ENCODE results near the gene IL11RA.

The IL11RA gene

DNA sequence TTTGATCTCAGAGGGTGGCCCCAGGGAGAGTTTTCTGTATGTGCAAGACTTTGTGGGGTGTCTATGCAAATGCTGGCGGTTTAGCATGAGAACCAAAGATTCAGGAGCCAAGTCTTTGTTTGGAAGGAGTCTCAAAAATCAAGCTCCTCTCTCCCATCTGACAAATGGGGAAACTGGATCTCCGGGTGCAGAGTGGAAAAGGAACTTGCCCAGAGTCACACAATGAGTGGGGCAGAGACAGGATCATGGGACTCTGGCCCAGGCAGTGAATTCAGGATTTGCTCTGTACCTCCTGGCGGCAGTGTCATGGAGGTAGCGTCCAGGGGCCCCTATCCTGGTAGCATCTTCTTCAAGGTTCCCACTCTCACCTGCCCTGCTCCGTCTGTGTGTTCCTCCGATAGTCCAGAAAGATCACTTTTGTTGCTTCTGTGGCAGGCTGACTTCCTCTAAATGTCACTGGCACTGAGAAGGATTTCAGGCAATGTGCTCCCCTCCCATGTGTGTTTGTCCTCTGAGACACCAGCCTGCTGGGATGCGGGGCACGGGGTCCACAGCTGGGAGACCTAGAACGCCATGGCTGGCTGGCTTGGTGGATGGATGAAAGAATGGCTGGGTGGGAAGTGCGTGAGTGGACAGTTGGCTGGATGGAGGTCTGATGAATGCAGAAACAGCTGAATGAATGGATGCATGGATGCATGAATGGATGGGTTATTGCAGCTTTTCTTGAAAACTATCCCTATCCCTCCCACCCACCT, 35.5 kb downstream of the IL11RA start:
- no peak for DNase-seq (ENCODE audit: low read depth)

DNA sequence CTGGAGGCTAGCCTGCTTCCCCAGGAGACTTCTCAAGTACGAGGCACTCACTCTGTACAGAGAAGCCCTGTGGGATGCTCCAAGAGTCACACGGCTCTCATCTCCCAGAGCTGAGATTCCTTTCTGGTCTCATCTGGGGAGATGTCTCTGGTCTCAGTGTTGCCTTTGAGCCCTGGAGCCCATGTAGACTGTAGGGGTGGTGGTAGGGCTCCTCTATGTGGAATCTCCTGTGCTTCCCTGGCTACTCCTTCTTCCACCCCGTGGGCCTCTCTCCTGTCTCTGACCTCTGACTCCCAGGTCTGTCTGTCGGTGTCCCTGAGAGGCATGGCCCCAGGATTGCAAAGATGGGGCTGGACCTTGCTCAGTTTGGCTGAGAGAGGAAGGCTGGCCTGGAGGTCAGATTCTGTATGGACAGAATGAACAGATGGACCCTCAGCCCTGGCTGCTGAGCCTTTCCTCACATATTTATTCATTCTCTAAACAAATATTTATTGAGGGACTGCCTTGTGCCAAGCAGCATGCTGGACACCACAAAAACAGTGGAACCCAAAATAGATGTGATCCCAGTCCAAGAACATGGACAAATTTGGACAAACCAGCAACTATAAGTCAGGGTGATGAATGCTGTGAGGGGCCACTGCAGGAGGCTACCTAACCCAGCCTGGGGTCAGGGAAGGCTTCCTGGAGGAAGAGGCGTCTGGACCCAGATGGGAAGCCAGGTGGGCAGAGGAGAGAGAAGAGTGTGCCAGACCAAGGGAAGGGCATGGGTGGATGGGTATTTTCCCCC, 36.5 kb downstream of the IL11RA start:
- DNase-seq (ENCODE audit: low read depth), result no peak

DNA sequence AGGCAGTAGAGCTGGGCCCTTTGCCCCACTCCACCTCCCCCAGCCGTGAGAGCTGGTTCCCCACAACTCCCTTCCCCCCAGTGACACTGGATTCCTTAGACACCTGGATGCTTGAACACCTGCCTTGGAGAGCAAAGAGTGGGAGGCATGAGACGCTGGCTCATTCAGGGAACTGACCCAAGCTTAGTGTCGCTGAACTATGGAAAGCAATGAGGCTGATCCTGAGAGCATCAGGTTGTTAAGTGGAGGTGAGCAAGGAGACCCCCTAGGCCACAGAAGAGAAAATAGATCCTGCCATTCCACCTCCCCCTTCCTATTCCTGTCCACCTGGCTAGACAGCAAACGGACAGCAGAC, 37.1 kb downstream of the IL11RA start:
- DNase-seq (ENCODE audit: low read depth), result no peak

DNA sequence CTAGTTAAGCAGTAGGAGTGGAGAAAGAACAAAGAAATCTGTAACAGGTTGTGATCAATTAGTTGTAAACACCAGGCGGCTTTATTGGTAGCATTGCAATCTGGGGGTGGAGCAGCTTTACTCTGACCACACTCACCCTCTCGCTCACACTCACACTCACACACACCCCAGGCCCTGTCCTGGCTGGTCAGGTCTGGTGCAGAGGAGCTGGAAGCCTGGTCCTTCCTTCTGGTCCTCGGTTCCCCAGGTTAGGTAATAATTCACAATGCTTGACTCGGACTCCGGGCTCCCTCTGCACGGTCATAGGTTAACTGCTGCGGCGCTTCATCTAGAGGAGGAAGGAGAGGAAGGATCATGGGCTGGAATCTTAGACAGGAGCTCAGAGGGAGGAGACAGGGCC, 37.5 kb downstream of the IL11RA start:
- no peak for DNase-seq (ENCODE audit: low read depth)

DNA sequence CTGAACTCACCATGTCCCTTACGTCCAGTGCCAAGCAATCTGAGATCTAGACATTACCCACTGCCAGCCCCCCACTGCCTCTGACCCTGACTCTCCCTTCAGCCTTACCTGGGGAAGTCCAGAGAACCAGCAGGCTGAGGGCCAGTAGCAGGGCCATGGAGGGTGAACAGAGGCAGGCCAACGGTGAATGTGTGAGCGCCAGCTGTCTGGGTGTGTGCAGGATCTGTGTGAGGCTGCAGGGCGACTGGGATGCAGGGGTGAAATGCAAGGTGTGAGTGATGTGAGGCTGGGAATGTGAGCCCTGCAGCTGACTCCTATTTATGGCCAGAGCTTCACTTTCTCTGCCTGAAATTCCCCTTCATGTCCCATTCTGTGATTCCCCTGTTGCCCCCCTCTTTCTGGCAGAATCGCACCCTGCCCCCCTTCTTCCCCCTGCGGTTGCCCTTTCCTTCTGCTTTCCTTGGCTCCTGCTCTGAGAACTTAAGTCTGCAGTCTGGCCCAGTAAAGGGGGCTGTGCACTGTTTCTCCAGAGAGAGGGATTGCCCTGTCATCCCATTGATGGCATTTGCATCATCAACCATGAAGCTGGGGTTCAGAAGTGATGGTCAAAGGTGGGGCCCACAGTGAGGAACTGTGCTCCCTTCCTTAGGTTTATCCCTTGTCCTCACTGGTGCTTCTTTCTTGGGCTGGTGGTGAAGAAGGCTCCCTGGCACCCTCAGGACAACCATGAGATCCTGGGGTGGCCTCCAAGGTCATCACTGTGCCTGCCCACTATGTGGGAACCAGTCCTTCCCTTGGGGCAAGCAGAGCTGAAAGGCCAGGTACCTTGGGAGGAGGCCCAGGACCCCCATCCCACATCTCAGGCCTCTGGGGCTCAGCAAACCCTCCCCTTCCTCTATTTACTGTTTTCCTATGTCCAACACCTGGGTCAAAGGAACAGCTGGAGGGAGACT, 39.3 kb downstream of the IL11RA start, which contains the start of gene CCL19:
CCL19 (minus strand) TSS at position 294 of the 953 bp plus-strand sequence; CDS start at position 157, 137 bp downstream.
- DNase-seq (ENCODE audit: low read depth), result no peak

DNA sequence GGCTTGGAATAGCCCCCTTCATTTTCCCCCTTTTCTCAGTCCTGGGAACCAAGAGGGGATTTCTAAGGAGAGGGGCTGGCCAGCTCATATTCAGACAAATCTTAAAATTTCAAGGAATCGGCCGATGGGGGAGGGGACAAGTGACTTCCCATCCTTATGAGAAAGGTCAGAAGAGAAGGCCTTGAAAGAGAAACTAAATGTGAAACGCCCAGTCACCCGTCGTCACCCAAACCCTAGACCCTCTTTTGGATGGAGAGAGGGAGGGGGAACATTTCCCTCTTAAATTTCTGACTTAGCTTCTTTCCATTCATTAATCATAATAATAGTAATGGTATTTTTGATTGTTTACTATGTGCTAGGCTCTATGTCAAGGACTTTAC, 39.9 kb downstream of the IL11RA start:
- no peak for DNase-seq (ENCODE audit: low read depth)

DNA sequence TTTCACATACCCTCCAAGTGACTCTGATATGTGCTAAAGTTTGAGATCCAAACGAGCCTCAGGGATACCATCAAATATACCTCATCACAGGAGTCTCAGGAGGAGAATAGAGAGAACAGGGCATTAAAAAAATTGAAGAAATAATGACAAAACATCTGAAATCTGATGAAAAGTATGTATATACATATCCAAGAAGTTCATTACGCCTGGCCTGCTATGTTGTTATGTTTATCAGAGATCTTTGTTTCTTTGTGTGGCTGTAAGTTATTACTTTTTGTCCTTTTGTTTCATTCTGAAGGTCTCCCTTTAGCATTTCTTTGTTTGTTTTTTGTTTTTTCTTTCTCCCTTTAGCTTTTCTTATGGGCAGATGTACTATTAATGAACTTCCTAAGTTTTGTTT, 41.6 kb downstream of the IL11RA start:
- DNase-seq (ENCODE audit: low read depth), result no peak

DNA sequence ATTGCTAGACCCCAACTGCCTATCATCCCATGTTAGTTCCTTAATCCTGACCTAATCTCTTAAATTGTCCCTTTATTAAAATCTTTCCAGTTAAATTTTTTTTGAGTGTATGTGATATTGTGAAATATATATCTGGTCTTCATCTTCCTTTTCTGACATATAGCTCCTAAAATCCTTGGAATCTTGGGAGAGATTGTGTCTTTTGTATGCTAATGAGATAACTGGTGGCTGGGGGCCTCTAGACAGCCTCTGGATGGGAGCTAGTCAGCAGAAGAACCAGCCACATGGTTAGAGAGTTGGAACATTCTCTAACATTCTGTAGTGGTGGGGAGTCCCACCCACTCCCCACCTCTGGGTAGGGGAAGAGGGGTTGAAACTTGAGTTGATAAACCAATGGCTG, 42.8 kb downstream of the IL11RA start:
- no peak for DNase-seq (ENCODE audit: low read depth)

DNA sequence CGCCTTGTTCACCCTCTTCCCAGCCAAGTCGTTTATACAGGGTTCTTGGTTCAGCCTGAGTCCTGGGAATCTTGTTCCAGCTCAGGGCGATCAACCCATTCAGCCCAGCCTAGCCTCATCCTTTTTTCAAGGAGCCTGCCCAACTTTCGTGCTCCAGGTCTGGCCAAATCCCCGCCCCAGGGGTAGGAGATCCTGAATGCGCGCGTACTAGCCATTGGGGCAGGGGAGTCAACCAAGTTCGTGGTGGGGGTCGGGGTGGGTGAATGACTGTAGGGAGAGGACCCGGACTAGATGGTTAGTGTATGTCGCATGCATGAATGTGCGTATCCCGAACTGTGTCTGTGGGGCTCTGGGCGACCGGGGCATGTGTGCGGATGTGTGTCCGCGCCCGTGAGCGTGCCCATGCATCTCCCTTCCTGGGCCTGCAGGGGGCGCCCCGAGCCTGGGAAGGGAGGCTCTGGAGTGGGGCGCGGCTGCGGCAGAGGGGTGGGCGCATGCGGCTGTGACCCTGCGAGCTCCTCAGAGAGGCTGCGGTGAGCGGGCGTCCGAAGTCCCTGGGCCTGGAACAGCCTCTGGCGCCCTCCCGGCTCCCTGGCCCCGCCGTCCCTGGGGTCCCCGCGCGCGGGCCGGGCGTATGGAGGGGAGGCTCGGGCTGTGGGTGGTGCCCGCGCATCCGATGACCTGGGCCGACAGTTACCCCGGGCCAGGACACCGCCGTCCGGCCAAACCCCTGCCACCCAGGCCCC, 49.2 kb downstream of the IL11RA start:
- DNase-seq (ENCODE audit: low read depth), result peak; percentile 47

DNA sequence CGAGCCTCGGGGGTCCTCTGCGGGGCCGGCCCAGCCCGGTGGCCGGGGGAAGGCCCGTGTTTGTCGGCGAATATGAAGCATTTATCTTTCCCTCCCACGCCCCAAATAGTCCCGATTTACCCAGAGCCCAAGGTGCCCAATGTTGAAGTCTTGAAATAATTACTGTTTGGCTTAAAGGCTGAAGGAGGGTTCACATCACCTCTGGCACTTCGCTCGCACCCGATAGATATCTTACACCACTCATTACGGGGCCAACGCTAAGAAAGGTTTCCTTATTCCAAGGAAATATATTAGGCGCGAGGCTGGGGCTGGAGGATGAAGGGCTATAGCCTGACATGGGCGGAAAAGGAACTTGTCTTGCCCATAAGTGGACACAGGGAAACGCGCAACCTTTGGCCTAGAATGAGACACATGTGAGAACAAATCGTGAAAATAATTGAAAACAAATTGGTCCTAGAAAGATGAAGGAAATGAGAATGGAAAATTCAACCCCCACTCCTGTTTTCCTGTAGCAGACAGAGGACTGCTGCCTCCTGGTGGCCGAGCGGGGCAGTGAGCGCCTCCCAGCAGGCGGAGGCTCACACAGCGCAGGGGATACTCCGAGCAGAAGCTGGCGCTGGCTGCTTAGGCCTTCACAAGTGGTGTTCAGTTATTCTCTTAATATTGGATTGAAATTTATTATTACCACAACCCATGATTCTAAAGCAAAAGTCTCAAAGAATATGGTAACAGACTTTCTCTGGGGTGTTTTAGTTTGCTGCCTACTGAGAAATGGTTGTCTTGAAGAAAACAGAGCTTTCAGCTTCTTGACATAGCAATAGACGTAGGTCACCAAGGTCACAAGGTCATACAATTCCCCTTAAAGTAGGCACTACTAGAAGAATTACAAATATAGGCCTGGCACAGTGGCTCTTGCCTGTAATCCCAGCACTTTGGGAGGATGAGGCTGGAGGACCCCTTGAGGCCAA, 50.1 kb downstream of the IL11RA start:
- DNase-seq (ENCODE audit: low read depth), result peak; percentile 77

DNA sequence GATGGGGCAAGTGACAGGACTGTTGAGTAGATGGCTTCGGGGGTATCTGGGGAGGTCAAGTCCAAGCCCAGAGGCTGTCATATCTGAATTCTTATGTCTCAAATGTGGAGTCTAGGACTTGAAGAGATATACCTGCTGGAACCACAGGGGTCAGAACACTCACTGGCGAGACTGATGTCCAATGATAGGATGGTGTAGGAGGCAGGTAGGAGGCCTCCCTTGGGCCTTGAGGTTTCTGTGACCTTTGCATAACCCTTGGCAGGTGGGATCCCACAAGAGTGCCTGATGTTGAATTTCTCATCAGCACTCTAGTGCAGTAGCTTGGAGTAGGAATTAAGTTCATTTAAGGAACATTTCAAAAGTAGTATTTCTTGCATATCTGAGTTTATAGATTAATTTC, 55.1 kb downstream of the IL11RA start:
- no peak for DNase-seq (ENCODE audit: low read depth)

DNA sequence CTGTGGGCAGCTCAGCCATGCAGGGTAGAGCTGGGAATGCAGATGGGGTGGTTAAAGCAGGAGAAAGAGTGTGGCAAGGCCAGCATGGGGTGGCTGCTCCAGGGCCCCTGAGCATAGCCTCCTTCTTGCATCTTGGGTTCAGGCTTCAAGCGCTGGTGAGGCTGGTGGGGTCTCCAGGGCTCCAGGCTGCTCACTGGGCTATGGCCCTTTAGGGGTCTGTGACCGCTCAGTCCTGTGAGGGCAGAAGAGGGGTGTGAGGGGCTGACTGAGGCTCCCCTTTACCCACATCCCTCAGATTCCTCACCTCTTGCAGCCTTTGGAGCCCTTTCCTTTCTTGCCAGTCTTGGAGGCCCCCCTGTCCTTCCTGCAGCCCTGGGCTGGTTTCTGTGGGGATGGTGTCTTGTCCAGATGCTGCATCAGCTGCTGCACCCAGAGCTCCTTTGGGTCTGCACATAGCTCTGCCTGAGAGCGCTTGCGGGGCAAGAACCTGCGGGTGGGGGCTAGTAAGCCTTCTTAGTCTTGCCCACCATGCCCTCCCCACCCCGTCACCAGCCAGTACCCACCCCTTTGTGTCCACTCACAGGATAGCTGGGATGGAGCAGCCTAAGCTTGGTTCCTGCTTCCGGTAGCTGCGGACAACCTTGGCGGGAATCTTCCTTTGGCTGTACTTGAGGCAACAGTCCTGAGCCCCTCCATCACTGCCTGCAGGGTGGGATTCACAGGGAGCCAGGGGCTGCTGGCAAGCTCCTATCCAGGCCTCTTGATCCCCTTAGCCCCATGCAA, 57.4 kb downstream of the IL11RA start:
- DNase-seq (ENCODE audit: low read depth), result no peak

DNA sequence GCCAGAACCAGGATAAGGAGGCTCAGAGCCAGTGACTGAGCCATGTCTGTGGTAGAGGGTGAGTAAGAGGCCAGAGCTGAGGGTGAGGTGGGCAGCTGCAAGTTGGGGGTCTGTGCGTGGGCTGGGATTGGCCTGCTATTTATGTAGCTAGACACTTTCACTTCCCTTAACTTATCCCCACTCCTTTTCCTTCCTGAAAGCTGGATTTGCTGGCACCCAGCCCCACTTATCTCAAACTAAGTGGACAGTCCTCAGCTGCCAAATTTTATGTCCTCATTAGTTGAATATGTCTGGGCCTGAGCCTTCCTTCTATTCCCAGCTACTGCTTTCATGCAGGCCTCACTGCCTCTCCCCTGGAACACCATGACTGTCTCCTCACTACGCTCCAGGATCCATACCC, 58.0 kb downstream of the IL11RA start, which contains the start of gene CCL21:
CCL21 (minus strand) TSS at position 114 of the 400 bp plus-strand sequence; CDS start at position 44, 70 bp downstream.
- no peak for DNase-seq (ENCODE audit: low read depth)
